D721Med (cell line): ENCODE data around the gene KLHL6.

Experiments
- DNase-seq: peaks from one replicate; pipeline ENCODE4 v3.0.0; 2011; ENCODE audit warnings: low spot score; ENCODE audit not compliant: insufficient read length
- FAIRE-seq: peaks from 2 replicates; lab custom pipeline; 2011; peaks lifted over from hg19 to GRCh38; lab: Jason Lieb, UNC
- TF ChIP-seq, protein P1 (sequence below): IDR thresholded peaks from 2 replicates; pipeline ENCODE4 v1.5.1; 2012; ENCODE audit warnings: mild to moderate bottlenecking, control low read depth; ENCODE audit not compliant: insufficient read depth; ENCODE audit errors: missing control alignments

The KLHL6 gene

DNA sequence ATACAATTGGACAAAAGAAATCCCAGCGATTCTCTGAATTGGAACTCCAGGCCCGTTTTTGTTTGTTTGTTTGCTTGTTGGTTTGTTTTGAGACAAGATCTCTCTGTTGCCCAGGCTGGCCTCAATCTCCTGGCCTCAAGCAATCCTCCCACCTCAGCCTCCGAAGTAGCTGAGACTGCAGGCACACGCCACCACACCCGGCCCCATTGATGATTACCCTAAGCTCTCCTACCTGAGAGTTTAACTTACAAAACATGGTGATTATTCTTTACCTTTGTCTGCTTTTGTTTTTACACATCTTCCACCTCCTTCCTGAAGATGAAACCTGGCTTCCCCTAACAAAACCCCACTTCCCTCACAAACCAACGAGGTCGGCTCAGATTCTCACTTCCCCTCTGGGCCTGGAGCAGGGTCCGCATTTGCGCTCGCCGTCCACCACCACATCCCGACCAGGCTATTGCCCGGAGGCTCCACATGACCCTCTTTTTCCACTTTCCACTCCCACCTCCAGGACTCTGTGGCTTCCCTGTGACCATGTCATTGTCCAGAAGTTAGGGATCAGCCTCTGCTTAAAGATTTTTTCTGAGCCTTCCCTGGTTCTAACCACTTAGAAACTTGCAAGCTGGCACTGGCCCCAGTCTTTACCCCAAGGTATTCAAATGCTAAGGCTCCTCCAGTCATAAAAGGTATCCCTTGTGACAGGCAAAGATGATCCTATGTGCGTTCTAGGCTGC is 14.8 kb downstream of the KLHL6 start:
- no peak for DNase-seq
- TF ChIP-seq, protein P1, sequence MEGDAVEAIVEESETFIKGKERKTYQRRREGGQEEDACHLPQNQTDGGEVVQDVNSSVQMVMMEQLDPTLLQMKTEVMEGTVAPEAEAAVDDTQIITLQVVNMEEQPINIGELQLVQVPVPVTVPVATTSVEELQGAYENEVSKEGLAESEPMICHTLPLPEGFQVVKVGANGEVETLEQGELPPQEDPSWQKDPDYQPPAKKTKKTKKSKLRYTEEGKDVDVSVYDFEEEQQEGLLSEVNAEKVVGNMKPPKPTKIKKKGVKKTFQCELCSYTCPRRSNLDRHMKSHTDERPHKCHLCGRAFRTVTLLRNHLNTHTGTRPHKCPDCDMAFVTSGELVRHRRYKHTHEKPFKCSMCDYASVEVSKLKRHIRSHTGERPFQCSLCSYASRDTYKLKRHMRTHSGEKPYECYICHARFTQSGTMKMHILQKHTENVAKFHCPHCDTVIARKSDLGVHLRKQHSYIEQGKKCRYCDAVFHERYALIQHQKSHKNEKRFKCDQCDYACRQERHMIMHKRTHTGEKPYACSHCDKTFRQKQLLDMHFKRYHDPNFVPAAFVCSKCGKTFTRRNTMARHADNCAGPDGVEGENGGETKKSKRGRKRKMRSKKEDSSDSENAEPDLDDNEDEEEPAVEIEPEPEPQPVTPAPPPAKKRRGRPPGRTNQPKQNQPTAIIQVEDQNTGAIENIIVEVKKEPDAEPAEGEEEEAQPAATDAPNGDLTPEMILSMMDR: no peak
- FAIRE-seq: no peak

DNA sequence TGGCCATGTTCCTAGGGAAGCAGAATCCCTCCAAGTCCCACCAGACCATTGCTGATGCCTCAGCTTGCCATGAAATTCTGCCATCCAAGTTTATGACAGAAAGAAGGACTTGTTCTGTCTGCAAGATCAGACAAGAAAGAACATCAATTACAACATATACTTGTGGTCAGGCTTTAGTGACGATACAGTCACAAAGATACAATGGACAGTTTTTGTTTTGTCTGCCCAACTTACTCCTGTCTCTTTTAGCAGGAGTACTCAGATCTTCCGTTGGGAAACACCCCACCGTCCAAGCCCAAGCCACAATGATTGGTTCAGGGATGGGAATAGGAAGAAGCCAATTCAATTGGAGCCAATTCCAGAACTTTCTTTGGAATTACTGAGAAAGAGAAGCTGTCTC is 15.7 kb downstream of the KLHL6 start:
- TF ChIP-seq, protein P1: no peak
- DNase-seq (no peak), FAIRE-seq (no peak)

DNA sequence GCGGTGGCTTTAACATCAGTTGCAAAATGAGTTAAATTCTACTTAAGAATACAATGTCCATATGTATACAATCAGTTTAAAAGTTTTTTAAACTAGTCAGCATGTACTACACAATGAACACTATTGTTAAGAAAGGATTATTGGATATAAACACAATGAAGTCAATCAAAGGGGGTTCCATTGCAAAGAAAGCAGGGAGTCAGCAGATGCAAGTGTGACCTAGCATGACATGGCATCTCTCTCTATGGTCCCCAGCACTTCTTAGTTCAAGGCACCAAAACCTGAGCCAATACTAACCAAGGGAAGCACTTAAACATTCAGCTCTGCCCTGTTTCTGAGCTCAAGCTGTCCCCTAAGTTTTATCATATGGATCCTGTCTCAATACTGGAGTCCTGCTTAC is 17.0 kb downstream of the KLHL6 start:
- FAIRE-seq: no peak
- DNase-seq: no peak
- TF ChIP-seq, protein P1: no peak

DNA sequence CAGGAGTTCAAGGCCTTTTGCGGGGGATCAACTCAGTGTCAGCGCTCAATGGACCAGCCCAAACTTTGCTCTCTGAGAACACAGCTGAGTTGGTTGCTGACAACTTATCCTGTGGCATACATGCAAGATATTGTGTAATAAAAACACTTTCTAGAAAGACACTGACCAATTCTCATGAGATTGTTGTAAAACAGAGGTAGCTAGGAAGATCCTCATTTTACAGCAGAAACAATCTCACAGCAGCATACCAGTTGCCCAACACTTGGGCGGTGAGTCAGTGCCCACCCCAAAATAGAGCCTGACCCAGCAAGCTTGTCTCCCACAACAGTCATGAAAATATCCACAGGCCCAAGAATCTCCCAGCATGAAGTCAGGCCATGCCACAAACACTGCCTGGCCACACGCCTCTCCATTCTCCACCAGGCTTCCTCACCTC is 18.2 kb downstream of the KLHL6 start:
- no peak for DNase-seq
- no peak for FAIRE-seq
- TF ChIP-seq, protein P1: no peak

DNA sequence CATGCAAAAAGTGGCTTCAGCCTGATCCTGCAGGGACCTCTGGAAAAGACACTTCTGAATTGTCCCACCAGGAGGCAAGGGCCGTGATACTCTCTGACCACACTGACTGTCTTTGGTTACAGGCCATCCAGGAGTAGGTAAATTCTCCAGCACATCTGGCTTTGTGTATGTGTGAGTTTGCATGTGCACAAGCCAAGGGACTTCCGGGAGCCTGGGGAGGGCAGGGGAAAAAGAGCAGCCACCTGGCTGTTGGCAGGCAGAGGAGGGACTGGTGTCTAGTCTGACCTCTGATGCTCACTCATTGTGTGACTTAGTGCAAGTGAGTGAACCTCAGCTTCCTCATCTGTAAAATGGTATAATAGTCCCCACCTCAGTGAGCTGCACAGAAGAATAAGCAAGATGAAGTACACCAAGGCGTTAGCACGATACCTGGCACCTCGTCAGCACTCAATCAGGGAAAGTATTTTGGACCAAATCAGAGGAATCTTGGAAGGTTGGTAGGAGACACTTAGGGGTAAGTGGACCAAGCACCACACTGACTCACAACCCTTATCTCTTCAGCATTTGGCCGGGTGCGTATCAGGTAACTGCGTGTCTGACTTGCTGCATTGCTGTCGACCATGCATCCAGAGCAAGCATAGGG is 19.1 kb downstream of the KLHL6 start:
- DNase-seq: no peak
- FAIRE-seq: no peak
- TF ChIP-seq, protein P1: no peak

DNA sequence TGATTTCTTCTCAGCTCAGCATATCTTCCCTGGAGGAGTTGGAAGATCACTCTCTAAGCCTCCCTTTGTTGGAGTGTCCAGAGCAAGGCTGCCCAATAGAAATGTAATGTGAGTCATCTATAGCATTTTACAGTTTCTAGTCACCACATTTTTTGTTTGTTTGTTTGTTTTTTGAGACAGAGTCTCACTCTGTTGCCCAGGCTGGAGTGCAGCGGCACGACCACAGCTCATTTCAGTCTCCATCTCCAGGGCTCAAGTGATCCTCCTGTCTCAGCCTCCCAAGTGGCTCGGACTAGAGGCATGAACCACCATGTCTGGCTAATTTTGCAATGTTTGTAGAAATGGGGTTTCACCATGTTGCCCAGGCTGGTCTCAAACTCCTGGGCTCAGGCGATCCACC is 21.3 kb downstream of the KLHL6 start:
- DNase-seq (no peak), FAIRE-seq (no peak)
- TF ChIP-seq, protein P1: no peak
